CD14-positive monocyte (primary cell): ENCODE data around the gene TMEM26. TPM values are rescaled to one million over a fixed set of nuclear protein-coding genes. Genes with fewer than 3 reads are reported as not detected.

ENCODE experiments used
- DNase-seq, 3 donors: peaks; one replicate each; pipeline ENCODE4 v3.0.0-alpha.2; 2011 to 2022
- H2AFZ ChIP-seq: 2 replicates; pipeline ENCODE4 v1.6.0; 2012; ENCODE audit warnings: mild to moderate bottlenecking, low read depth, low read length, inconsistent platforms; ENCODE audit not compliant: insufficient read depth, poor library complexity, severe bottlenecking
- H3K27ac ChIP-seq, 2 donors: 1 replicate in 1 of 2; 2 replicates in 1 of 2; pipeline ENCODE4 v1.5.1; 2012 to 2013; ENCODE audit warnings: low read length in 2 of 2, control low read depth in 1 of 2, inconsistent platforms in 1 of 2, low read depth in 1 of 2, mild to moderate bottlenecking in 1 of 2
- H3K27me3 ChIP-seq, 2 donors: one replicate each; pipeline versions ENCODE4 v1.6.0 to v1.6.1; 2011 to 2013; ENCODE audit warnings: low read length in 2 of 2; ENCODE audit not compliant: control insufficient read depth in 2 of 2, insufficient read depth in 2 of 2
- H3K36me3 ChIP-seq, 2 donors: replicated peaks in 1 of 2; 1 replicate in 1 of 2; 2 replicates in 1 of 2; pipeline versions ENCODE4 v1.5.1 to v1.6.1; 2012 to 2013; ENCODE audit warnings: low read length in 2 of 2, control low read depth in 1 of 2, inconsistent platforms in 1 of 2, mild to moderate bottlenecking in 1 of 2; ENCODE audit not compliant: insufficient read depth in 2 of 2, control insufficient read depth in 1 of 2
- H3K4me1 ChIP-seq, 2 donors: 1 replicate in 1 of 2; 2 replicates in 1 of 2; pipeline versions ENCODE4 v1.5.1 to v1.6.1; 2012 to 2013; ENCODE audit warnings: low read length in 2 of 2, control low read depth in 1 of 2, inconsistent platforms in 1 of 2, mild to moderate bottlenecking in 1 of 2, moderate library complexity in 1 of 2; ENCODE audit not compliant: insufficient read depth in 2 of 2, control insufficient read depth in 1 of 2
- H3K4me2 ChIP-seq: replicated peaks from 2 replicates; pipeline ENCODE3; 2012; ENCODE audit warnings: low read length, moderate library complexity, mild to moderate bottlenecking; ENCODE audit not compliant: poor library complexity, severe bottlenecking; ENCODE audit errors: extremely low read depth
- H3K4me3 ChIP-seq, 3 experiments: fragments of 200-600 bp in 1 of 3; sonication (generic) in 1 of 3; replicated peaks in 1 of 3; 1 replicate in 2 of 3; 2 replicates in 1 of 3; pipeline ENCODE4 v1.5.1; 2011 to 2013; ENCODE audit warnings: low read length in 3 of 3, mild to moderate bottlenecking in 3 of 3, control low read depth in 2 of 3, low read depth in 2 of 3, inconsistent platforms in 1 of 3, moderate library complexity in 1 of 3
- H3K79me2 ChIP-seq: 2 replicates; pipeline ENCODE4 v1.6.0; 2012; ENCODE audit warnings: mild to moderate bottlenecking, control low read depth, inconsistent platforms, low read length, moderate library complexity; ENCODE audit not compliant: insufficient read depth
- H3K9ac ChIP-seq: 2 replicates; pipeline ENCODE4 v1.6.0; 2017; ENCODE audit warnings: low read length, mild to moderate bottlenecking; ENCODE audit not compliant: insufficient read depth, poor library complexity, severe bottlenecking
- H3K9me3 ChIP-seq, 2 donors: replicated peaks in 1 of 2; 1 replicate in 1 of 2; 2 replicates in 1 of 2; pipeline versions ENCODE4 v1.5.1 to v1.6.1; 2012 to 2013; ENCODE audit warnings: low read length in 2 of 2, control low read depth in 1 of 2; ENCODE audit not compliant: control insufficient read depth in 1 of 2, insufficient read depth in 1 of 2
- H4K20me1 ChIP-seq: 2 replicates; pipeline ENCODE4 v1.6.0; 2012; ENCODE audit warnings: mild to moderate bottlenecking, low read length, control low read depth, moderate library complexity; ENCODE audit not compliant: insufficient read depth
- H3K27ac Mint-ChIP-seq, 7 donors: one replicate each; pipeline ENCODE4 v1.8.0; 2020; ENCODE audit warnings: mild to moderate bottlenecking in 7 of 7, mixed read lengths in 7 of 7, moderate library complexity in 6 of 7, inconsistent platforms in 2 of 7
- H3K27me3 Mint-ChIP-seq, 3 donors: one replicate each; pipeline ENCODE4 v1.8.0; 2021 to 2022; ENCODE audit warnings: low read depth in 3 of 3, mild to moderate bottlenecking in 3 of 3, mixed read lengths in 3 of 3, moderate library complexity in 3 of 3, inconsistent platforms in 1 of 3
- H3K36me3 Mint-ChIP-seq, 2 donors: one replicate each; pipeline ENCODE4 v1.8.0; 2020; ENCODE audit warnings: mixed read lengths in 2 of 2, inconsistent platforms in 1 of 2, mild to moderate bottlenecking in 1 of 2
- H3K4me1 Mint-ChIP-seq: one replicate; pipeline ENCODE4 v1.8.0; 2020; ENCODE audit warnings: mild to moderate bottlenecking, mixed read lengths
- H3K4me3 Mint-ChIP-seq, 2 donors: one replicate each; pipeline ENCODE4 v1.8.0; 2020; ENCODE audit warnings: mild to moderate bottlenecking in 2 of 2, mixed read lengths in 2 of 2, moderate library complexity in 1 of 2
- H3K9me3 Mint-ChIP-seq, 7 donors: one replicate each; pipeline ENCODE4 v1.8.0; 2020 to 2022; ENCODE audit warnings: mixed read lengths in 7 of 7, mild to moderate bottlenecking in 6 of 7, moderate library complexity in 6 of 7, inconsistent platforms in 2 of 7
- CTCF ChIP-seq: fragments of 200-600 bp; IDR thresholded peaks from one replicate; pipeline ENCODE4 v1.8.0; 2022; ENCODE audit warnings: antibody characterized with exemption, mild to moderate bottlenecking
- WGBS: methylation state at CpG from one replicate; pipeline ENCODE4 v1.1.5; 2013; ENCODE audit warnings: missing lambda C conversion rate; ENCODE audit not compliant: insufficient coverage; 5-methylcytosine and 5-hydroxymethylcytosine counted together
- intact Hi-C, 2 donors: fragments of 100-400 bp; cut with micrococcal nuclease; formaldehyde crosslinking; loops; one replicate each; pipeline versions ENCODE4 v1.15.0 to v1.15.1; 2023
- polyA plus RNA-seq, 3 donors: library from polyadenylated mRNA; depleted of rRNA in 1 of 3; unstranded in 2 of 3; stranded (reverse) in 1 of 3; fragments of 300-500 nt in 2 of 3; fragments of >200 nt in 1 of 3; fragmentation: Illumina TruSeq in 2 of 3; gene quantifications; 1 replicate in 2 of 3; 2 replicates in 1 of 3; pipeline ENCODE4 v1.2.3, GENCODE V29; 2012 to 2021

The TMEM26 gene
- polyA plus RNA-seq, 3 donors: not detected

- H3K36me3 Mint-ChIP-seq: no peaks in the 10 kb centered on the region
- Histone ChIP-seq H3K4me3 (no peak overlapping the region), H3K36me3 (no peaks in the 10 kb centered on the region), H3K9ac (no peak overlapping the region), H3K9me3 (no peaks in the 10 kb centered on the region), H3K4me2 (no peak overlapping the region), H3K4me1 (peaks cover 20 to 23% of the 10 kb centered on the region in 2 donors), H4K20me1 (no peaks in the 10 kb centered on the region), H3K27me3 (no peaks in the 10 kb centered on the region), H2AFZ (no peak overlapping the region), H3K79me2 (no peaks in the 10 kb centered on the region), H3K27ac (no peak overlapping the region)
- H3K4me3 Mint-ChIP-seq: no peak overlapping the region
- H3K27me3 Mint-ChIP-seq: peaks cover 0 to 2% (median 2%) of the 10 kb centered on the region in 3 donors
- intact Hi-C loops: no loop called here
- no peak for TF ChIP-seq CTCF
- no CpG with 5 or more reads among the region's 5 CpGs for WGBS
- H3K9me3 Mint-ChIP-seq: peaks cover 0 to 3% (median 0%) of the 10 kb centered on the region in 7 donors
- H3K4me1 Mint-ChIP-seq: peaks cover 21% of the 10 kb centered on the region
- no peak for DNase-seq
- no peak overlapping the region for H3K27ac Mint-ChIP-seq
Observed at GRCh38 chr10:61463035-61463909, 10.1 kb upstream of the TMEM26 start.

GRCh38 chr10:61460835-61461234, 7.7 kb upstream of the TMEM26 start:
- Histone ChIP-seq H3K36me3 (no peaks in the 10 kb centered on the region), H3K79me2 (no peaks in the 10 kb centered on the region), H3K27me3 (no peaks in the 10 kb centered on the region), H3K4me2 (no peak overlapping the region), H3K27ac (no peak overlapping the region), H3K4me1 (peaks cover 14 to 16% of the 10 kb centered on the region in 2 donors), H4K20me1 (no peaks in the 10 kb centered on the region), H3K9ac (no peak overlapping the region), H2AFZ (no peak overlapping the region), H3K9me3 (no peaks in the 10 kb centered on the region), H3K4me3 (no peak overlapping the region)
- no peak overlapping the region for H3K27ac Mint-ChIP-seq
- H3K4me3 Mint-ChIP-seq: no peak overlapping the region
- H3K36me3 Mint-ChIP-seq: no peaks in the 10 kb centered on the region
- peaks cover 15% of the 10 kb centered on the region for H3K4me1 Mint-ChIP-seq
- peaks cover 0 to 3% (median 0%) of the 10 kb centered on the region in 7 donors for H3K9me3 Mint-ChIP-seq
- intact Hi-C loops: no loop called here
- no peak for TF ChIP-seq CTCF
- peaks cover 0 to 6% (median 5%) of the 10 kb centered on the region in 3 donors for H3K27me3 Mint-ChIP-seq
- DNase-seq: no peak
